Smooth muscle cell (in vitro differentiated cells): ENCODE measurements around the gene SLC7A4. TPM values are rescaled to one million over a fixed set of nuclear protein-coding genes. Genes with fewer than 3 reads are reported as not detected.

ENCODE experiments used
- DNase-seq: peaks from one replicate; lab custom pipeline; 2025; ENCODE audit not compliant: unreplicated experiment; lab: John Stamatoyannopoulos, UW
- H2AFZ ChIP-seq: fragments of 200-600 bp; sonication (generic); 2 replicates; pipeline ENCODE4 v1.6.0; 2016; ENCODE audit warnings: antibody characterized with exemption, low read depth, mild to moderate bottlenecking
- H3F3A ChIP-seq: fragments of 200-600 bp; sonication (generic); 2 replicates; pipeline ENCODE4 v1.6.0; 2017; ENCODE audit warnings: antibody characterized with exemption, low read depth
- H3K27ac ChIP-seq: fragments of 200-600 bp; sonication (generic); 2 replicates; pipeline ENCODE4 v1.5.1; 2016; ENCODE audit warnings: low read depth, mild to moderate bottlenecking
- H3K27me3 ChIP-seq: fragments of 200-600 bp; sonication (generic); 2 replicates; pipeline ENCODE4 v1.6.1; 2016; ENCODE audit warnings: low read depth, mild to moderate bottlenecking
- H3K36me3 ChIP-seq: fragments of 200-600 bp; sonication (generic); 2 replicates; pipeline ENCODE4 v1.5.1; 2016; ENCODE audit warnings: low read depth
- H3K4me1 ChIP-seq: fragments of 200-600 bp; sonication (generic); 2 replicates; pipeline ENCODE4 v1.5.1; 2016; ENCODE audit warnings: low read depth
- H3K4me2 ChIP-seq: fragments of 200-600 bp; sonication (generic); 2 replicates; pipeline ENCODE4 v1.6.0; 2016; ENCODE audit warnings: mild to moderate bottlenecking
- H3K4me3 ChIP-seq: fragments of 200-600 bp; sonication (generic); 2 replicates; pipeline ENCODE4 v1.5.1; 2016; ENCODE audit warnings: mild to moderate bottlenecking
- H3K79me2 ChIP-seq: fragments of 200-600 bp; sonication (generic); 2 replicates; pipeline ENCODE4 v1.6.0; 2016; ENCODE audit warnings: low read depth, mild to moderate bottlenecking
- H3K9ac ChIP-seq: fragments of 200-600 bp; sonication (generic); 2 replicates; pipeline ENCODE4 v1.6.0; 2016; ENCODE audit warnings: low read depth
- H3K9me3 ChIP-seq: fragments of 200-600 bp; sonication (generic); replicated peaks from 2 replicates; pipeline ENCODE4 v1.5.1; 2016; ENCODE audit warnings: low read depth
- H4K20me1 ChIP-seq: fragments of 200-600 bp; sonication (generic); 2 replicates; pipeline ENCODE4 v1.6.0; 2016; ENCODE audit warnings: low read depth
- WGBS: methylation state at CpG from one replicate; pipeline ENCODE4 v1.1.7; 2016; ENCODE audit warnings: low lambda C conversion rate; 5-methylcytosine and 5-hydroxymethylcytosine counted together
- polyA plus RNA-seq: library from polyadenylated mRNA; unstranded; fragments of >200 nt; fragmentation: Nextera tagmentation; extraction: Ambion mirVana; gene quantifications from 2 replicates; pipeline ENCODE4 v1.2.1, GENCODE V29; 2016
- total RNA-seq: library from RNA; depleted of rRNA; stranded (reverse); fragments of >200 nt; gene quantifications from 2 replicates; pipeline ENCODE4 v1.2.3, GENCODE V29; 2014
- TF ChIP-seq, protein P1 (sequence below): fragments of 200-600 bp; sonication (generic); IDR thresholded peaks from 2 replicates; pipeline ENCODE4 v1.5.1; 2017; ENCODE audit warnings: borderline replicate concordance, mild to moderate bottlenecking, antibody characterized with exemption; ENCODE audit not compliant: insufficient read depth, poor library complexity, severe bottlenecking

SLC7A4 gene
- total and polyA plus RNA-seq, 2 experiments from 2014 or later = 0.30 to 1.5 TPM

DNA sequence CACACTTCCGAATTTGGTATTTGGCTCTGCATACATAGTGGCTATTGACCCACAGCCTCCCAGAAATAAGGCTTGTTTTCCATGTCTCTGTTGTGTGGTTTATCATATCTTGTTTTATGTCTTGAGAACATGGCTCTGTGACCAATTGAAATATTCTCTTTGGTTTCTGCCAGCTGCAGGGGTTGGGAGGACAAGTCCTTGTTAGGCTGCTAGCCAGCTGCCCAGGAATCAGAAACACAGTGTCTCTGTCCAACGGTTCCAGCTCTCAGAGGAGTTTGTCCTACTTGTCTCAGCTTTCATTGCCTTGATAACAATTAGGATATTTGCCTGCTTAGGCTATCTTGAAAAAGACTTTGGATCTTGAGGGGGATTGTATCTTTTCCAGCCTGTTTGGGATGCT lies 6.0 kb upstream of the SLC7A4 start:
- no peak overlapping the region for H3K9ac ChIP-seq
- H3K79me2 ChIP-seq = no peaks in the 10 kb centered on the region
- DNase-seq = no peak
- H3K4me3 ChIP-seq = no peak overlapping the region
- H3K27me3 ChIP-seq = no peaks in the 10 kb centered on the region
- no peak overlapping the region for H3K4me2 ChIP-seq
- no peaks in the 10 kb centered on the region for H3K4me1 ChIP-seq
- TF ChIP-seq, protein P1, sequence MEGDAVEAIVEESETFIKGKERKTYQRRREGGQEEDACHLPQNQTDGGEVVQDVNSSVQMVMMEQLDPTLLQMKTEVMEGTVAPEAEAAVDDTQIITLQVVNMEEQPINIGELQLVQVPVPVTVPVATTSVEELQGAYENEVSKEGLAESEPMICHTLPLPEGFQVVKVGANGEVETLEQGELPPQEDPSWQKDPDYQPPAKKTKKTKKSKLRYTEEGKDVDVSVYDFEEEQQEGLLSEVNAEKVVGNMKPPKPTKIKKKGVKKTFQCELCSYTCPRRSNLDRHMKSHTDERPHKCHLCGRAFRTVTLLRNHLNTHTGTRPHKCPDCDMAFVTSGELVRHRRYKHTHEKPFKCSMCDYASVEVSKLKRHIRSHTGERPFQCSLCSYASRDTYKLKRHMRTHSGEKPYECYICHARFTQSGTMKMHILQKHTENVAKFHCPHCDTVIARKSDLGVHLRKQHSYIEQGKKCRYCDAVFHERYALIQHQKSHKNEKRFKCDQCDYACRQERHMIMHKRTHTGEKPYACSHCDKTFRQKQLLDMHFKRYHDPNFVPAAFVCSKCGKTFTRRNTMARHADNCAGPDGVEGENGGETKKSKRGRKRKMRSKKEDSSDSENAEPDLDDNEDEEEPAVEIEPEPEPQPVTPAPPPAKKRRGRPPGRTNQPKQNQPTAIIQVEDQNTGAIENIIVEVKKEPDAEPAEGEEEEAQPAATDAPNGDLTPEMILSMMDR = no peak
- H4K20me1 ChIP-seq = no peaks in the 10 kb centered on the region
- H2AFZ ChIP-seq = no peak overlapping the region
- peaks cover 22% of the 10 kb centered on the region for H3F3A ChIP-seq
- no peaks in the 10 kb centered on the region for H3K9me3 ChIP-seq
- H3K27ac ChIP-seq = peak overlapping the region; percentile 65
- H3K36me3 ChIP-seq = no peaks in the 10 kb centered on the region
- WGBS = 56% methylated on average over 2 of the region's 2 CpGs

- Histone ChIP-seq H4K20me1 (no peaks in the 10 kb centered on the region), H3K9me3 (no peaks in the 10 kb centered on the region), H3K27ac (no peak overlapping the region), H3K79me2 (no peaks in the 10 kb centered on the region), H3K4me3 (no peak overlapping the region), H3K4me1 (peaks cover 3% of the 10 kb centered on the region), H3K27me3 (peaks cover 17% of the 10 kb centered on the region), H3K4me2 (no peak overlapping the region), H2AFZ (no peak overlapping the region), H3K36me3 (no peaks in the 10 kb centered on the region), H3F3A (peaks cover 15% of the 10 kb centered on the region), H3K9ac (no peak overlapping the region)
- TF ChIP-seq, protein P1 = no peak
- 93% methylated on average over 3 of the region's 3 CpGs for WGBS
- DNase-seq = no peak
Observed at GRCh38 chr22:21034989-21035388, 2.6 kb upstream of the SLC7A4 start.

GRCh38 chr22:21033895-21034294 lies 1.5 kb upstream of the SLC7A4 start:
- H2AFZ ChIP-seq = no peak overlapping the region
- 84% methylated on average over 3 of the region's 3 CpGs for WGBS

More at GRCh38 chr22:21033895-21034294, 1.5 kb upstream of the SLC7A4 start:
- DNase-seq = no peak
- Histone ChIP-seq H3K27ac (no peak overlapping the region), H3K36me3 (no peaks in the 10 kb centered on the region), H3K9me3 (no peaks in the 10 kb centered on the region), H4K20me1 (no peaks in the 10 kb centered on the region), H3K79me2 (no peaks in the 10 kb centered on the region), H3K9ac (no peak overlapping the region), H3K4me2 (no peak overlapping the region), H3K4me1 (peaks cover 3% of the 10 kb centered on the region), H3K4me3 (no peak overlapping the region), H3F3A (peaks cover 13% of the 10 kb centered on the region), H3K27me3 (peaks cover 17% of the 10 kb centered on the region)
- TF ChIP-seq, protein P1 = no peak
